Psoas muscle (tissue), 8 donors: ENCODE results near the gene CNNM3. TPM values are rescaled to one million over a fixed set of nuclear protein-coding genes. Genes with fewer than 3 reads are reported as not detected.

Experiments used
- ATAC-seq, 4 donors: fragments of 200-7000 bp; cut with Tn5 transposase; one replicate each; pipeline ENCODE4 v1.9.1; 2020; ENCODE audit warnings: moderate library complexity in 3 of 4, mild to moderate bottlenecking in 2 of 4
- DNase-seq, 2 donors: peaks; one replicate each; pipeline ENCODE4 v3.0.0-alpha.2; 2020
- H3K27ac ChIP-seq: fragments of 200-600 bp; one replicate; pipeline ENCODE4 v1.8.0; 2022
- H3K27me3 ChIP-seq, 3 donors: fragments of 200-600 bp in 1 of 3; one replicate each; pipeline versions ENCODE4 v1.6.1 to v1.8.0; 2013 to 2022; ENCODE audit warnings: low read length in 2 of 3, mild to moderate bottlenecking in 2 of 3, moderate library complexity in 1 of 3; ENCODE audit not compliant: insufficient read depth in 3 of 3
- H3K36me3 ChIP-seq, 2 donors: fragments of 200-600 bp in 1 of 2; one replicate each; pipeline versions ENCODE4 v1.6.1 to v1.8.0; 2013 to 2022; ENCODE audit warnings: low read depth in 1 of 2, mild to moderate bottlenecking in 1 of 2, moderate library complexity in 1 of 2; ENCODE audit not compliant: insufficient read depth in 1 of 2
- H3K4me1 ChIP-seq: fragments of 200-600 bp; one replicate; pipeline ENCODE4 v1.8.0; 2022
- H3K4me3 ChIP-seq: fragments of 200-600 bp; one replicate; pipeline ENCODE4 v1.8.0; 2022; ENCODE audit warnings: mild to moderate bottlenecking
- H3K9me3 ChIP-seq: fragments of 200-600 bp; one replicate; pipeline ENCODE4 v1.8.0; 2022
- CTCF ChIP-seq: fragments of 200-600 bp; IDR thresholded peaks from one replicate; pipeline ENCODE4 v1.8.0; 2022; ENCODE audit warnings: antibody characterized with exemption
- WGBS, 3 donors: extraction: QIAGEN DNeasy Blood & Tissue Kit; methylation state at CpG; one replicate each; pipeline versions ENCODE4 v1.1.6 to v1.1.7; 2013; 5-methylcytosine and 5-hydroxymethylcytosine counted together
- intact Hi-C, 2 donors: fragments of 100-400 bp; cut with DNase I; formaldehyde crosslinking; loops; one replicate each; pipeline versions ENCODE4 v1.11.0 to v1.14.2; 2022
- polyA plus RNA-seq, 3 donors: library from polyadenylated mRNA; stranded (reverse); fragments of 200-250 nt; gene quantifications; one replicate each; pipeline ENCODE4 v1.2.3, GENCODE V29; 2013
- total RNA-seq, 4 donors: library from RNA; stranded (reverse); fragmentation: NEBNext Ultra II Directional in 2 of 4; extraction: Animal tissue kit (Norgen Biotek cat#: 25700) in 2 of 4; gene quantifications; one replicate each; pipeline versions ENCODE4 v1.2.1 to v1.2.4, GENCODE V29; 2021 to 2023
- donor health status: healthy with polysubstance abuse.
- donor health status: DM: no; HTN: no; CAD: no; lungs with moderate emphysema.
- donor health status: Bipolar disorder and iron deficiency.
- donor health status: healthy.
- donor health status: DM: yes; HTN: yes; CAD: no.
- donor health status: DM: no; HTN: no; CAD: no.
- donor health status: DM: no; HTN: no; CAD: no.
- donor health status: DM: yes; HTN: yes; CAD: no.

Gene CNNM3
- total and polyA plus RNA-seq, 7 donors = 4.2 to 12.6 (median 7.7) TPM

- Histone ChIP-seq H3K9me3 (no peaks in the 10 kb centered on the region), H3K4me1 (peaks cover 23% of the 10 kb centered on the region), H3K36me3 (peaks cover 6 to 68% of the 10 kb centered on the region in 2 donors), H3K27ac (no peak overlapping the region), H3K4me3 (no peak overlapping the region), H3K27me3 (no peaks in the 10 kb centered on the region)
- ATAC-seq = no peak
- intact Hi-C loops = no loop called here
- WGBS, 3 donors = 86 to 93% (median 86%) methylated on average over 14 of the region's 14 CpGs
- TF ChIP-seq CTCF = no peak
- DNase-seq = peak in 1 of 2 donors; percentile 42
These were observed 9.0 kb downstream of the CNNM3 start for GRCh38 chr2:96825057-96825456.

- no peak overlapping the region for H3K4me3 ChIP-seq
- TF ChIP-seq CTCF = no peak
- H3K27ac ChIP-seq = no peak overlapping the region
- peaks cover 10% of the 10 kb centered on the region for H3K4me1 ChIP-seq
- H3K36me3 ChIP-seq = peaks cover 6 to 83% of the 10 kb centered on the region in 2 donors
- DNase-seq = peak in 1 of 2 donors; percentile 62
- no peaks in the 10 kb centered on the region for H3K27me3 ChIP-seq
- intact Hi-C loops = no loop called here
- no peaks in the 10 kb centered on the region for H3K9me3 ChIP-seq
- WGBS, 3 donors = 84 to 87% (median 85%) methylated on average over 22 of the region's 22 CpGs
- ATAC-seq = peak in 2 of 4 donors; percentile 6 to 9
These were observed 10.6 kb downstream of the CNNM3 start for GRCh38 chr2:96826546-96827278.

GRCh38 chr2:96828436-96828835 lies 12.4 kb downstream of the CNNM3 start:
- Histone ChIP-seq H3K4me3 (no peak overlapping the region), H3K27ac (no peak overlapping the region), H3K9me3 (no peaks in the 10 kb centered on the region), H3K4me1 (peaks cover 20% of the 10 kb centered on the region), H3K36me3 (peaks cover 6 to 90% of the 10 kb centered on the region in 2 donors), H3K27me3 (no peaks in the 10 kb centered on the region)
- intact Hi-C loops = no loop called here
- 90 to 94% (median 90%) methylated on average over 14 of the region's 14 CpGs for WGBS, 3 donors
- ATAC-seq (no peak), DNase-seq (no peak)
- TF ChIP-seq CTCF = no peak

GRCh38 chr2:96828874-96829273 lies 12.8 kb downstream of the CNNM3 start:
- no peak overlapping the region for H3K27ac ChIP-seq
- H3K27me3 ChIP-seq = no peaks in the 10 kb centered on the region
- 90 to 96% (median 92%) methylated on average over 13 of the region's 13 CpGs for WGBS, 3 donors
- no peak for TF ChIP-seq CTCF
- H3K9me3 ChIP-seq = no peaks in the 10 kb centered on the region
- H3K36me3 ChIP-seq = peaks cover 6 to 86% of the 10 kb centered on the region in 2 donors
- DNase-seq = no peak
- H3K4me1 ChIP-seq = peaks cover 19% of the 10 kb centered on the region
- intact Hi-C loops = no loop called here
- no peak for ATAC-seq
- no peak overlapping the region for H3K4me3 ChIP-seq
